ENCODE data around the gene FCER1G.

Gene FCER1G

GRCh38 chr1:161218301-161219077 lies 3.4 kb downstream of the FCER1G start:
- TF ChIP-seq CTCF (IDR thresholded peaks at IDR 0.05; ENCODE audit: insufficient read depth, low read length, poor library complexity, severe bottlenecking) (no peak), EZH2phosphoT487 (conservative IDR thresholded peaks at IDR 0.05; ENCODE audit: low read length) (no peak)
- Histone ChIP-seq H3F3A (ENCODE audit: insufficient read depth) (0 out of 2 replicates have a peak, but pooled peaks cover 4% of the 10 kb centered on the region), H3K4me2 (ENCODE audit: low read depth, low read length, poor library complexity, severe bottlenecking) (no peak overlapping the region), H3K27ac (ENCODE audit: low read depth, low read length) (no peak overlapping the region), H4K20me1 (ENCODE audit: low read depth, low read length) (no peaks in the 10 kb centered on the region), H2AFZ (ENCODE audit: low read depth, low read length, severe bottlenecking) (no peak overlapping the region), H3K27me3 (ENCODE audit: low read length) (no peaks in the 10 kb centered on the region), H3K79me2 (ENCODE audit: insufficient read depth, low read length) (no peaks in the 10 kb centered on the region), H3K9ac (ENCODE audit: low read length) (no peak overlapping the region), H3K9me3 (ENCODE audit: insufficient read depth, low read length) (no peaks in the 10 kb centered on the region), H3K9me2 (replicated peaks; ENCODE audit: insufficient read depth, low read length) (no peaks in the 10 kb centered on the region), H3K4me3 (ENCODE audit: insufficient read depth, low read length, poor library complexity, severe bottlenecking) (no peak overlapping the region), H3K36me3 (ENCODE audit: low read length) (peaks cover 4% of the 10 kb centered on the region)

GRCh38 chr1:161219078-161219892 lies 4.2 kb downstream of the FCER1G start:
- H4K20me1 ChIP-seq (ENCODE audit: low read depth, low read length) = no peaks in the 10 kb centered on the region
- H3K4me3 ChIP-seq (ENCODE audit: insufficient read depth, low read length, poor library complexity, severe bottlenecking) = no peak overlapping the region
- TF ChIP-seq CTCF (IDR thresholded peaks at IDR 0.05; ENCODE audit: insufficient read depth, low read length, poor library complexity, severe bottlenecking) (no peak), EZH2phosphoT487 (conservative IDR thresholded peaks at IDR 0.05; ENCODE audit: low read length) (no peak)
- no peak overlapping the region for H3K9ac ChIP-seq (ENCODE audit: low read length)
- H3K4me2 ChIP-seq (ENCODE audit: low read depth, low read length, poor library complexity, severe bottlenecking) = no peak overlapping the region
- no peak overlapping the region for H3K27ac ChIP-seq (ENCODE audit: low read depth, low read length)
- no peaks in the 10 kb centered on the region for H3K36me3 ChIP-seq (ENCODE audit: low read length)
- no peaks in the 10 kb centered on the region for H3K9me2 ChIP-seq (replicated peaks; ENCODE audit: insufficient read depth, low read length)
- H3K79me2 ChIP-seq (ENCODE audit: insufficient read depth, low read length) = no peaks in the 10 kb centered on the region
- no peaks in the 10 kb centered on the region for H3K9me3 ChIP-seq (ENCODE audit: insufficient read depth, low read length)
- H3K27me3 ChIP-seq (ENCODE audit: low read length) = no peaks in the 10 kb centered on the region
- 0 out of 2 replicates have a peak, but pooled peaks cover 4% of the 10 kb centered on the region for H3F3A ChIP-seq (ENCODE audit: insufficient read depth)
- no peak overlapping the region for H2AFZ ChIP-seq (ENCODE audit: low read depth, low read length, severe bottlenecking)

GRCh38 chr1:161220002-161220401 lies 4.9 kb downstream of the FCER1G start:
- Histone ChIP-seq H3K9me3 (ENCODE audit: insufficient read depth, low read length) (no peaks in the 10 kb centered on the region), H3K9ac (ENCODE audit: low read length) (no peak overlapping the region), H3K4me3 (ENCODE audit: insufficient read depth, low read length, poor library complexity, severe bottlenecking) (no peak overlapping the region), H3K9me2 (replicated peaks; ENCODE audit: insufficient read depth, low read length) (no peaks in the 10 kb centered on the region), H3F3A (ENCODE audit: insufficient read depth) (0 out of 2 replicates have a peak, but pooled peaks cover 4% of the 10 kb centered on the region), H3K36me3 (ENCODE audit: low read length) (no peaks in the 10 kb centered on the region), H3K79me2 (ENCODE audit: insufficient read depth, low read length) (no peaks in the 10 kb centered on the region), H2AFZ (ENCODE audit: low read depth, low read length, severe bottlenecking) (no peak overlapping the region), H3K4me2 (ENCODE audit: low read depth, low read length, poor library complexity, severe bottlenecking) (no peak overlapping the region), H4K20me1 (ENCODE audit: low read depth, low read length) (no peaks in the 10 kb centered on the region), H3K27ac (ENCODE audit: low read depth, low read length) (no peak overlapping the region), H3K27me3 (ENCODE audit: low read length) (no peaks in the 10 kb centered on the region)
- TF ChIP-seq EZH2phosphoT487 (conservative IDR thresholded peaks at IDR 0.05; ENCODE audit: low read length) (no peak), CTCF (IDR thresholded peaks at IDR 0.05; ENCODE audit: insufficient read depth, low read length, poor library complexity, severe bottlenecking) (no peak)

All from SU-DHL-6 (cell line).